Sigmoid colon (tissue), 4 donors: ENCODE data around the gene DAPL1.

ENCODE experiments used
- POLR2A ChIP-seq, 2 donors: fragments of 450-650 bp; IDR thresholded peaks; one replicate each; pipeline ENCODE4 v1.6.1; 2016; ENCODE audit warnings: antibody characterized with exemption in 2 of 2, mild to moderate bottlenecking in 2 of 2, moderate library complexity in 2 of 2
- POLR2AphosphoS5 ChIP-seq, 4 donors: sonication (generic); formaldehyde crosslinking; IDR thresholded peaks; one replicate each; pipeline ENCODE4 v1.6.1; 2017; ENCODE audit warnings: antibody characterized with exemption in 4 of 4
- TF ChIP-seq, protein P1 (sequence below), 4 experiments: fragments of 450-650 bp in 3 of 4; fragments of 200-600 bp in 1 of 4; IDR thresholded peaks; one replicate each; pipeline ENCODE4 v1.5.1; 2016 to 2019; ENCODE audit warnings: antibody characterized with exemption in 4 of 4, mild to moderate bottlenecking in 3 of 4, moderate library complexity in 2 of 4

DNA sequence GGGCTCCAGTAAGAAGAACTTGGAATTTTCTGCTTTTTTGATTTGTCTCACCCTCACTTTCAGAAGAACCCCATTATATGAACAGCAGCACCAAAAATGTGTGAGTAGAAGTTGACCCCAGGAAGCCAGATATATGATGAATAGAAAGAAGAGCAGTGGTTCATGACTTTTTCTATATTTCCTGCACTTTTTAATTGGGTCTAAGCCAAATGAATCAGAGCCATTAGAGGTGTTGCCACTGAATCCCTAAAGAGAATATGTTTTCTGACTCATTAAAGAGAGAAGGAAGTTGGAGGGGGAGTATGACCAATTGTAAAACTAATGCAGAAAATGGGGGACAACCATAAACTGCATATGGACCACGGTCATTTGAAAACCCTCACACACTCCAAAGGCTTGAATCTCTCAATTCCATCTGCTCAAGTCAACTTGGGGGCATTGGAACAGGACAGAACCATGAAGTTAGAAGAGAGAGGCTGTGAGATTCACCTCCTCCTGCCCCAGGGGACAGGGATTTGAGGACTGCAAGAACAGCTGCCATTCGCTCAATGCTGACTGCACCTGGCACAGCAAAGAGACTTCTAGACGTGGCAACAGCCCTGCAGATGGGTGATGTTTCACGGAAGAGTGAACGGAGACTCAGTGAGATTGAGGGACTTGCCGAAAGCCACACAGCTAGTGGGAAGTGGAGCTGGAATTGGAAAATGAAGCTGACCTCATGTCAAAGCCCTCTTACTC lies 3.0 kb downstream of the DAPL1 start:
- TF ChIP-seq, protein P1, sequence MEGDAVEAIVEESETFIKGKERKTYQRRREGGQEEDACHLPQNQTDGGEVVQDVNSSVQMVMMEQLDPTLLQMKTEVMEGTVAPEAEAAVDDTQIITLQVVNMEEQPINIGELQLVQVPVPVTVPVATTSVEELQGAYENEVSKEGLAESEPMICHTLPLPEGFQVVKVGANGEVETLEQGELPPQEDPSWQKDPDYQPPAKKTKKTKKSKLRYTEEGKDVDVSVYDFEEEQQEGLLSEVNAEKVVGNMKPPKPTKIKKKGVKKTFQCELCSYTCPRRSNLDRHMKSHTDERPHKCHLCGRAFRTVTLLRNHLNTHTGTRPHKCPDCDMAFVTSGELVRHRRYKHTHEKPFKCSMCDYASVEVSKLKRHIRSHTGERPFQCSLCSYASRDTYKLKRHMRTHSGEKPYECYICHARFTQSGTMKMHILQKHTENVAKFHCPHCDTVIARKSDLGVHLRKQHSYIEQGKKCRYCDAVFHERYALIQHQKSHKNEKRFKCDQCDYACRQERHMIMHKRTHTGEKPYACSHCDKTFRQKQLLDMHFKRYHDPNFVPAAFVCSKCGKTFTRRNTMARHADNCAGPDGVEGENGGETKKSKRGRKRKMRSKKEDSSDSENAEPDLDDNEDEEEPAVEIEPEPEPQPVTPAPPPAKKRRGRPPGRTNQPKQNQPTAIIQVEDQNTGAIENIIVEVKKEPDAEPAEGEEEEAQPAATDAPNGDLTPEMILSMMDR (IDR thresholded peaks at IDR 0.05) = no peak
- TF ChIP-seq POLR2A (IDR thresholded peaks at IDR 0.05) (no peak), POLR2AphosphoS5 (IDR thresholded peaks at IDR 0.05) (no peak)
